HG03354 (cell line): ENCODE results near the gene MITD1.
"Not testable (repeated sequence)": the region's sequence is repeated elsewhere in the genome, so short reads cannot be mapped to it uniquely, and the experiment has no call there.

Experiments used
- ATAC-seq: cut with Tn5 transposase; IDR thresholded peaks from one replicate; pipeline ENCODE4 v1.9.1; 2021; ENCODE audit warnings: mild to moderate bottlenecking; ENCODE audit not compliant: unreplicated experiment, poor library complexity, severe bottlenecking

MITD1 gene

GRCh38 chr2:99156891-99157290, 24.0 kb downstream of the MITD1 start:
- ATAC-seq = no peak

GRCh38 chr2:99154643-99155536, 26.0 kb downstream of the MITD1 start, which contains the start of the genes LIPT1 and TSGA10:
LIPT1 (plus strand) TSS chr2:99154967; CDS start chr2:99161958, 6,991 bp downstream.
TSGA10 (minus strand) TSS chr2:99154942; CDS start chr2:99109439, 45,503 bp downstream.
- peak; percentile 97 for ATAC-seq

- ATAC-seq = no peak
Observed at GRCh38 chr2:99153921-99154604, 26.8 kb downstream of the MITD1 start.

- no peak for ATAC-seq
Observed at GRCh38 chr2:99152199-99152895, 28.5 kb downstream of the MITD1 start.

- no peak for ATAC-seq
Observed at GRCh38 chr2:99150706-99151105, 30.2 kb downstream of the MITD1 start.

GRCh38 chr2:99141110-99142108, 39.4 kb downstream of the MITD1 start, which contains the start of gene C2orf15:
C2orf15 (plus strand) TSS chr2:99141707; CDS start chr2:99150559, 8,852 bp downstream.
- ATAC-seq = peak; percentile 89

- peak; percentile 33 for ATAC-seq
Observed at GRCh38 chr2:99140860-99141109, 40.1 kb downstream of the MITD1 start.

- no peak for ATAC-seq
Observed at GRCh38 chr2:99140056-99140859, 40.6 kb downstream of the MITD1 start.

GRCh38 chr2:99139003-99139402, 41.9 kb downstream of the MITD1 start:
- ATAC-seq = no peak

- not testable (repeated sequence) for ATAC-seq
Observed at GRCh38 chr2:99135044-99135556, 45.8 kb downstream of the MITD1 start.

- ATAC-seq = no peak
Observed at GRCh38 chr2:99127981-99128380, 52.9 kb downstream of the MITD1 start.
